H1 (cell line): Measurements from ENCODE around the gene TYW1B.
"Not testable (repeated sequence)": the region's sequence is repeated elsewhere in the genome, so short reads cannot be mapped to it uniquely, and the experiment has no call there.

Experiments used
- EGR1 ChIP-seq: IDR thresholded peaks from 2 replicates; pipeline ENCODE4 v1.6.1; 2011; ENCODE audit warnings: low read depth, low read length, borderline replicate concordance
- GTF2F1 ChIP-seq: IDR thresholded peaks from 2 replicates; pipeline ENCODE4 v1.6.1; 2012; ENCODE audit warnings: low read depth, low read length, improper control_type of control experiment, borderline replicate concordance
- TF ChIP-seq, protein P1 (sequence below), 3 experiments: IDR thresholded peaks; 1 replicate in 2 of 3; 2 replicates in 1 of 3; pipeline versions ENCODE4 v1.5.1 to v1.6.1; 2011; ENCODE audit warnings: low read length in 3 of 3, mild to moderate bottlenecking in 3 of 3, inconsistent platforms in 2 of 3, low read depth in 1 of 3, moderate library complexity in 1 of 3; ENCODE audit not compliant: insufficient read depth in 1 of 3; ENCODE audit errors: control extremely low read depth in 1 of 3

DNA sequence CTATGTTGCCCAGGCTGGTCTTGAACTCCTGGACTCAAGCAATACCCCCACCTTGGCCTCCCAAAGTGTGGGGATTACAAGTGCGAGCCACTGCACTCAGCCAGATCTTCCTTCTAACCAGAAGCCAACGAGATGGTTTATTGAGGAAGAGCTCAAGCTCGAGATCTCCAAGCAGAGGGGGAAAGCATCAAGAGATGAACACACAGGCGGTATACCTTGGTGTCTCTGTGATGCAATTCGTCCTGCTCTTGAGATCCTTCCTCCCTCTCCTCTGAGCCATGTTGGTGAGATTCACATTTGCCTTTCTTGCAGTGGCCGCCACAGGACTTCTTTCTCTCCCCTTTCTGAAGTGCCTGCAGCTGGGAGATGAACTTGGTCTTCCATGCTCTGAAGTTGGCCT is 21.1 kb downstream of the TYW1B start:
- TF ChIP-seq GTF2F1, EGR1: not testable (repeated sequence)
- TF ChIP-seq, protein P1, sequence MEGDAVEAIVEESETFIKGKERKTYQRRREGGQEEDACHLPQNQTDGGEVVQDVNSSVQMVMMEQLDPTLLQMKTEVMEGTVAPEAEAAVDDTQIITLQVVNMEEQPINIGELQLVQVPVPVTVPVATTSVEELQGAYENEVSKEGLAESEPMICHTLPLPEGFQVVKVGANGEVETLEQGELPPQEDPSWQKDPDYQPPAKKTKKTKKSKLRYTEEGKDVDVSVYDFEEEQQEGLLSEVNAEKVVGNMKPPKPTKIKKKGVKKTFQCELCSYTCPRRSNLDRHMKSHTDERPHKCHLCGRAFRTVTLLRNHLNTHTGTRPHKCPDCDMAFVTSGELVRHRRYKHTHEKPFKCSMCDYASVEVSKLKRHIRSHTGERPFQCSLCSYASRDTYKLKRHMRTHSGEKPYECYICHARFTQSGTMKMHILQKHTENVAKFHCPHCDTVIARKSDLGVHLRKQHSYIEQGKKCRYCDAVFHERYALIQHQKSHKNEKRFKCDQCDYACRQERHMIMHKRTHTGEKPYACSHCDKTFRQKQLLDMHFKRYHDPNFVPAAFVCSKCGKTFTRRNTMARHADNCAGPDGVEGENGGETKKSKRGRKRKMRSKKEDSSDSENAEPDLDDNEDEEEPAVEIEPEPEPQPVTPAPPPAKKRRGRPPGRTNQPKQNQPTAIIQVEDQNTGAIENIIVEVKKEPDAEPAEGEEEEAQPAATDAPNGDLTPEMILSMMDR (IDR thresholded peaks at IDR 0.05; ENCODE audit: control extremely low read depth in 1 of 3, insufficient read depth in 1 of 3, low read depth in 1 of 3, low read length in 3 of 3), result not testable (repeated sequence)
